HG03460 (cell line): Measurements from ENCODE around the gene CMIP.
"Not testable (repeated sequence)": the region's sequence is repeated elsewhere in the genome, so short reads cannot be mapped to it uniquely, and the experiment has no call there.

ENCODE experiments used
- ATAC-seq: cut with Tn5 transposase; IDR thresholded peaks from one replicate; pipeline ENCODE4 v1.9.1; 2021; ENCODE audit not compliant: unreplicated experiment

CMIP gene

GRCh38 chr16:81421126-81421525 is 23.5 kb upstream of the CMIP start:
- ATAC-seq = no peak

GRCh38 chr16:81421536-81421935 is 23.1 kb upstream of the CMIP start:
- no peak for ATAC-seq

- ATAC-seq = not testable (repeated sequence)
Observed at GRCh38 chr16:81422153-81422552, 22.5 kb upstream of the CMIP start.

GRCh38 chr16:81424771-81425170 is 19.8 kb upstream of the CMIP start:
- ATAC-seq = peak; percentile 54

GRCh38 chr16:81427219-81427618 is 17.4 kb upstream of the CMIP start:
- no peak for ATAC-seq

- ATAC-seq = no peak
Observed at GRCh38 chr16:81429045-81429521, 15.5 kb upstream of the CMIP start.

GRCh38 chr16:81431554-81432353 is 12.9 kb upstream of the CMIP start:
- no peak for ATAC-seq

GRCh38 chr16:81432937-81433557 is 11.6 kb upstream of the CMIP start:
- no peak for ATAC-seq

GRCh38 chr16:81435103-81435502 is 9.5 kb upstream of the CMIP start:
- ATAC-seq = no peak

- no peak for ATAC-seq
Observed at GRCh38 chr16:81435567-81435966, 9.0 kb upstream of the CMIP start.

GRCh38 chr16:81436386-81436785 is 8.2 kb upstream of the CMIP start:
- no peak for ATAC-seq

GRCh38 chr16:81437865-81438264 is 6.7 kb upstream of the CMIP start:
- no peak for ATAC-seq

- no peak for ATAC-seq
Observed at GRCh38 chr16:81440888-81441761, 3.5 kb upstream of the CMIP start.

GRCh38 chr16:81442220-81442915 is 2.2 kb upstream of the CMIP start:
- no peak for ATAC-seq

GRCh38 chr16:81442916-81443687 is 1.5 kb upstream of the CMIP start:
- ATAC-seq = no peak

GRCh38 chr16:81443688-81444447 is 740 bp upstream of the CMIP start:
- ATAC-seq = no peak

- ATAC-seq = peak; percentile 42
Observed at GRCh38 chr16:81445143-81445961, 744 bp downstream of the CMIP start.
